ENCODE results near the gene SH3RF3.

GRCh38 chr2:109134741-109135358, 5.8 kb downstream of the SH3RF3 start:
- TF ChIP-seq ZFX (IDR thresholded peaks at IDR 0.05) (no peak), CTCF (IDR thresholded peaks at IDR 0.05 in 2 of 3, conservative IDR thresholded peaks at IDR 0.05 in 1 of 3; ENCODE audit: borderline replicate concordance in 1 of 3, insufficient read depth in 1 of 3, low read depth in 2 of 3, low read length in 2 of 3) (no peak), SP1 (IDR thresholded peaks at IDR 0.05; ENCODE audit: low read depth) (no peak), POLR2A (IDR thresholded peaks at IDR 0.05; ENCODE audit: borderline replicate concordance, extremely low read depth, insufficient read depth, insufficient read length) (no peak), REST (IDR thresholded peaks at IDR 0.05; ENCODE audit: low read depth) (no peak), FOSL1 (IDR thresholded peaks at IDR 0.05; ENCODE audit: low read depth) (no peak)

All from HCT116 (cell line).